AG09319 (cell line): Measurements from ENCODE around the gene TBC1D1.

Source experiments
- DNase-seq: peaks from one replicate; pipeline ENCODE4 v3.0.0-alpha.2; 2010; ENCODE audit warnings: low read depth; ENCODE audit errors: extremely low read depth
- TF ChIP-seq, protein P1 (sequence below): IDR thresholded peaks from 2 replicates; pipeline ENCODE4 v1.5.1; 2011; ENCODE audit warnings: low read depth, mild to moderate bottlenecking, inconsistent platforms, low read length, moderate library complexity

Gene TBC1D1

GRCh38 chr4:38145741-38146140, 254.9 kb downstream of the TBC1D1 start:
- TF ChIP-seq, protein P1, sequence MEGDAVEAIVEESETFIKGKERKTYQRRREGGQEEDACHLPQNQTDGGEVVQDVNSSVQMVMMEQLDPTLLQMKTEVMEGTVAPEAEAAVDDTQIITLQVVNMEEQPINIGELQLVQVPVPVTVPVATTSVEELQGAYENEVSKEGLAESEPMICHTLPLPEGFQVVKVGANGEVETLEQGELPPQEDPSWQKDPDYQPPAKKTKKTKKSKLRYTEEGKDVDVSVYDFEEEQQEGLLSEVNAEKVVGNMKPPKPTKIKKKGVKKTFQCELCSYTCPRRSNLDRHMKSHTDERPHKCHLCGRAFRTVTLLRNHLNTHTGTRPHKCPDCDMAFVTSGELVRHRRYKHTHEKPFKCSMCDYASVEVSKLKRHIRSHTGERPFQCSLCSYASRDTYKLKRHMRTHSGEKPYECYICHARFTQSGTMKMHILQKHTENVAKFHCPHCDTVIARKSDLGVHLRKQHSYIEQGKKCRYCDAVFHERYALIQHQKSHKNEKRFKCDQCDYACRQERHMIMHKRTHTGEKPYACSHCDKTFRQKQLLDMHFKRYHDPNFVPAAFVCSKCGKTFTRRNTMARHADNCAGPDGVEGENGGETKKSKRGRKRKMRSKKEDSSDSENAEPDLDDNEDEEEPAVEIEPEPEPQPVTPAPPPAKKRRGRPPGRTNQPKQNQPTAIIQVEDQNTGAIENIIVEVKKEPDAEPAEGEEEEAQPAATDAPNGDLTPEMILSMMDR = no peak
- DNase-seq = no peak

GRCh38 chr4:38146383-38146782, 255.5 kb downstream of the TBC1D1 start:
- no peak for DNase-seq
- TF ChIP-seq, protein P1 = no peak

DNA sequence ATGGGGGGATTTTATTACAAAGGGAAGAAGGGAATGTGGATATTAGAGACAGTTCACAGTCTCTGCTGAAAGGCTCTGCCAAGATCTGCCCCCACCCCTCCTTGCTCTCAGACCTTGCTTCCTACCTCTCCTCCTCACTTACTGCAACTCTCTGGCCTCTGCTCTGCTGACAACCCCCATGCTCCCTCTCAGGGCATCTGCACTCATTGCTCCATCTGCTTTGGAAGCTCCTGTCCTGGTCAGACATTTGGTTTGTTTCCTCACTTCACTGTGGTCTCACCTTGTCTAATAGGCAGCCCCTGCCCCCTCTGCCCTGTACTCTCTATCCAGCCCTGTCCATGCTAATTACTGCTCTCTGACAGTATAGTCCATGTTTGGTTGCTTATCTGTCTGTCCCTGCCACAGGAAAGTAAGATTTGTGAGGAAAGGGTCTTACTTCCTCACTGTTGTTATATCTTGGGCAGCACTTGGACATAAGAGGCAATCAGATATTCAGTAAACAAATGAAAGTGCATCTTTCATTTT, 258.6 kb downstream of the TBC1D1 start:
- TF ChIP-seq, protein P1 = no peak
- DNase-seq = no peak

- TF ChIP-seq, protein P1 = no peak
- peak; percentile 49 for DNase-seq
These were observed 259.2 kb downstream of the TBC1D1 start for GRCh38 chr4:38149997-38150671.

DNA sequence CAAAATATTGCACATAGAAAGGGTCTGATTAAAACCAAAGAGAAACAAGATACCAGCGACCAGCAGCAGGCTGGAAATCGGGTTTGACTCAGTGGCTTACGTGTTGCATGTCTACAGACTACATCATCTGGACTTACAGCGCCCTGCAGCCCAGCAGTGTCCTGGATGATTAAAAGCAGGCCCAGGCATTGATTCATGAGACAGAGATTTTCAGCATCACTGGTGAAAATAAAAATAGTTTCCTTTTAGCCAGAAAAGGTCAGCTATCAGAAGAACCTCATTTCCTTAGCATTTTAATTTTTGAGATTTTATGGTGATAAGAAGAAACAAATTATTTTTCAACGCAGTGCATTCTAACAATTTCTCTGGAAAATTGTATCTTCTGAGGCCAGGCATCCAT, 259.9 kb downstream of the TBC1D1 start:
- TF ChIP-seq, protein P1 = no peak; the same call in 1 of the 2 replicates
- peak; percentile 85 for DNase-seq

DNA sequence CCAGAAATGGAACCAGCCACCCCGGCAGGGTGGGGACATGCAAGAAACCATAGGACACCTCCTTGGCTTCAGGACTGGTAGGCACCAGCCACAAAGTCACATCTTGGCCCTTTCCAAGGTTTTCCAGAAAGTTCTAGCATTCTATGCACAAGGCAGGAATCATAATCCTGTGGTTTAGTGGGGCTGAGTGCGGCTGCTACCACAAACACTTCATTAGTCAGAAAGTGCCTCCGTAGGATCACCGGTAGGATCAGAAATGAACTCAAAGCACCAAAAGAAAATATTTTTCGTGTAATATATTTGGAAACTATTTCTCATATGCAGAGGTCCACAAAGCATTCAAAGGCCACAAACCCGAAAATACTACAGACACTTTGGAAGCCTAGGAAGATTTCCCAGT, 261.0 kb downstream of the TBC1D1 start:
- TF ChIP-seq, protein P1 = no peak
- DNase-seq = no peak

- TF ChIP-seq, protein P1 = no peak
- no peak for DNase-seq
These were observed 261.4 kb downstream of the TBC1D1 start for GRCh38 chr4:38152305-38152704.
